ENCODE data around the gene RAB19. TPM values are rescaled to one million over a fixed set of nuclear protein-coding genes. Genes with fewer than 3 reads are reported as not detected.
"Not testable (repeated sequence)": the region's sequence is repeated elsewhere in the genome, so short reads cannot be mapped to it uniquely, and the experiment has no call there.

The RAB19 gene
- total RNA-seq, 1 experiment from 2014 or later: 10.8 TPM

DNA sequence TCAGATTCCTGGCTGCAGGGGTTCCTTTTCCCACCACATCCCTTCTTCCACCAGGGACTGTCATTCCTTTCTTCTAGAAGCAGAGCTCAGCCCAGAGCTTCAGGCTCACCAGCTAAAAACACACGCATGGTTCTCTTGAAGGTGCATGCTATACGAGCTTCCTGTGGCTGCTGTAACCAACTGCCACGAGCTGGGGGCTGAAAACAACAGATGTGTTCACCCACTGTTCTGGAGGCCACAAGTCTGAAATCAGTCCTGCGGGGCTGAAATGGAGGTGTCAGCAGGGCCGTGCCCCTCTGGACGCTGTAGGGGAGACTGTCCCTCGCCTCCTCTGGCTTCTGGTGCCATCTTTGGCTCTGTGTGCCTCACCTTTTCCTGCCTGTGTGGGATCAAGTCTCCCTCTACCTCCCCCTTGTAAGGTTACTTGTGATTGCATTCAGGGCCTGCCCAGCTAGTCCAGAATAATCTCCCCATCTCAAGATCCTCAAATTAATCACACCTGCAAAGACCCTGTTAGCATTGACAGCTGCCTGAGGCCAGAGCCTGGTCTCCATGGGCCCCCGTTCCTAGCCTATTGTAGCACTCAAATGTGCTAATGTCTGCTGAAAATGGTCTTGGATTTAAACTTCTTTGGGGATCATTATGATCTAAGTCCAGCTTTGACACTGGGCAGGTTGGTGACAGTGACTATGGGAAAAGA lies 13.7 kb downstream of the RAB19 start (continued):
- TF ChIP-seq, protein P1, sequence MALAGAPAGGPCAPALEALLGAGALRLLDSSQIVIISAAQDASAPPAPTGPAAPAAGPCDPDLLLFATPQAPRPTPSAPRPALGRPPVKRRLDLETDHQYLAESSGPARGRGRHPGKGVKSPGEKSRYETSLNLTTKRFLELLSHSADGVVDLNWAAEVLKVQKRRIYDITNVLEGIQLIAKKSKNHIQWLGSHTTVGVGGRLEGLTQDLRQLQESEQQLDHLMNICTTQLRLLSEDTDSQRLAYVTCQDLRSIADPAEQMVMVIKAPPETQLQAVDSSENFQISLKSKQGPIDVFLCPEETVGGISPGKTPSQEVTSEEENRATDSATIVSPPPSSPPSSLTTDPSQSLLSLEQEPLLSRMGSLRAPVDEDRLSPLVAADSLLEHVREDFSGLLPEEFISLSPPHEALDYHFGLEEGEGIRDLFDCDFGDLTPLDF (CRISPR knock-in tag; IDR thresholded peaks at IDR 0.05): no peak
- TF ChIP-seq NFATC4 (CRISPR knock-in tag; IDR thresholded peaks at IDR 0.05) (no peak), ESRRA (CRISPR knock-in tag; IDR thresholded peaks at IDR 0.05; ENCODE audit: borderline replicate concordance) (no peak), SP1 (CRISPR knock-in tag; conservative IDR thresholded peaks at IDR 0.05) (no peak), GABPB1 (CRISPR knock-in tag; IDR thresholded peaks at IDR 0.05) (no peak), TP53 (CRISPR knock-in tag; IDR thresholded peaks at IDR 0.05) (no peak), ATF3 (CRISPR knock-in tag; conservative IDR thresholded peaks at IDR 0.05) (no peak), MAX (CRISPR knock-in tag; IDR thresholded peaks at IDR 0.05) (no peak), TEAD1 (CRISPR knock-in tag; IDR thresholded peaks at IDR 0.05) (no peak), ELF4 (CRISPR knock-in tag; IDR thresholded peaks at IDR 0.05; ENCODE audit: low read depth) (no peak)
- TF ChIP-seq, protein P2, sequence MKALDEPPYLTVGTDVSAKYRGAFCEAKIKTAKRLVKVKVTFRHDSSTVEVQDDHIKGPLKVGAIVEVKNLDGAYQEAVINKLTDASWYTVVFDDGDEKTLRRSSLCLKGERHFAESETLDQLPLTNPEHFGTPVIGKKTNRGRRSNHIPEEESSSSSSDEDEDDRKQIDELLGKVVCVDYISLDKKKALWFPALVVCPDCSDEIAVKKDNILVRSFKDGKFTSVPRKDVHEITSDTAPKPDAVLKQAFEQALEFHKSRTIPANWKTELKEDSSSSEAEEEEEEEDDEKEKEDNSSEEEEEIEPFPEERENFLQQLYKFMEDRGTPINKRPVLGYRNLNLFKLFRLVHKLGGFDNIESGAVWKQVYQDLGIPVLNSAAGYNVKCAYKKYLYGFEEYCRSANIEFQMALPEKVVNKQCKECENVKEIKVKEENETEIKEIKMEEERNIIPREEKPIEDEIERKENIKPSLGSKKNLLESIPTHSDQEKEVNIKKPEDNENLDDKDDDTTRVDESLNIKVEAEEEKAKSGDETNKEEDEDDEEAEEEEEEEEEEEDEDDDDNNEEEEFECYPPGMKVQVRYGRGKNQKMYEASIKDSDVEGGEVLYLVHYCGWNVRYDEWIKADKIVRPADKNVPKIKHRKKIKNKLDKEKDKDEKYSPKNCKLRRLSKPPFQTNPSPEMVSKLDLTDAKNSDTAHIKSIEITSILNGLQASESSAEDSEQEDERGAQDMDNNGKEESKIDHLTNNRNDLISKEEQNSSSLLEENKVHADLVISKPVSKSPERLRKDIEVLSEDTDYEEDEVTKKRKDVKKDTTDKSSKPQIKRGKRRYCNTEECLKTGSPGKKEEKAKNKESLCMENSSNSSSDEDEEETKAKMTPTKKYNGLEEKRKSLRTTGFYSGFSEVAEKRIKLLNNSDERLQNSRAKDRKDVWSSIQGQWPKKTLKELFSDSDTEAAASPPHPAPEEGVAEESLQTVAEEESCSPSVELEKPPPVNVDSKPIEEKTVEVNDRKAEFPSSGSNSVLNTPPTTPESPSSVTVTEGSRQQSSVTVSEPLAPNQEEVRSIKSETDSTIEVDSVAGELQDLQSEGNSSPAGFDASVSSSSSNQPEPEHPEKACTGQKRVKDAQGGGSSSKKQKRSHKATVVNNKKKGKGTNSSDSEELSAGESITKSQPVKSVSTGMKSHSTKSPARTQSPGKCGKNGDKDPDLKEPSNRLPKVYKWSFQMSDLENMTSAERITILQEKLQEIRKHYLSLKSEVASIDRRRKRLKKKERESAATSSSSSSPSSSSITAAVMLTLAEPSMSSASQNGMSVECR (CRISPR knock-in tag; IDR thresholded peaks at IDR 0.05; ENCODE audit: borderline replicate concordance): no peak

DNA sequence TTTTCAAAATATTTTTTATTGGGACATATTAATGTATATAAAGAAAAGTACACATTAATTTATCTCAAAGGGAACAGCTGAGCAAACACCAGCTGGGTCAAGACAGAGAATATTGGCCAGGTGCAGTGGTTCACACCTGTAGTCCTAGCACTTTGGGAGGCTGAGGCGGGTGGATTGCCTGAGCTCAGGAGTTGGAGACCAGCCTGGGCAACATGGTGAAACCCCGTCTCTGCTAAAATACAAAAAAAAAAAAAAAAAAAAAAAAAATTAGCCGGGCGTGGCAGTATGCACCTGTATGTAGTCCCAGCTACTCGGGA lies 14.3 kb downstream of the RAB19 start:
- H3K27ac Mint-ChIP-seq; H3K9me3 Mint-ChIP-seq; POLR2A ChIA-PET; H3K4me1 Mint-ChIP-seq; H3K27me3 Mint-ChIP-seq (ENCODE audit: low read depth); H3K4me3 Mint-ChIP-seq; ATAC-seq; DNase-seq (ENCODE audit: low spot score): not testable (repeated sequence)
- H3K36me3 Mint-ChIP-seq: peaks cover 13% of the 10 kb centered on the region
- CTCF ChIA-PET: interaction anchor here (0.6 to 1.8 kb wide), 2 partner anchors 11 to 26 kb away, joined by 3 to 11 read pairs; no protein-coding TSS in a partner anchor

DNA sequence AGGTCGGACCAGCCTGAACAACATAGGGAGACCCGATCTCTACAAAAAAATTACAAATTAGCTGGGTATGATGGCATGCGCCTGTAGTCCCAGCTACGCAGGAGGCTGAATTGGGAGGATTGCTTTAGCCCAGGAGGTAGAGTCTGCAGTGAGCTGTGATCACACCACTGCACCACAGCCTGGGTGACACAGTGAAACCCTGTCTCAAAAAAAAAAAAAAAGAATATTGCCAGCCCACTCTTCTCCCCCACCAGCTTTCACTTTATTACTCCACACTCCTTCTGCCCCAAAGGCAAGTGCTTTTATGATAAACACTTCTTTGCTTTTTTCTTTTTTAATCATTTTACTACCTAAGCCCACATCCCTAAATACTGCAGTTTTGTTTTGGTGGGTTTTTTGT lies 14.8 kb downstream of the RAB19 start:
- H3K4me3 Mint-ChIP-seq: no peak overlapping the region
- ATAC-seq: no peak
- no peaks in the 10 kb centered on the region for H3K4me1 Mint-ChIP-seq
- TF ChIP-seq PREB (CRISPR knock-in tag; IDR thresholded peaks at IDR 0.05; ENCODE audit: borderline replicate concordance): no peak
- TF ChIP-seq JUN (CRISPR knock-in tag; IDR thresholded peaks at IDR 0.05): no peak
- no peak for TF ChIP-seq MAX (CRISPR knock-in tag; IDR thresholded peaks at IDR 0.05)
- TF ChIP-seq, protein P3, sequence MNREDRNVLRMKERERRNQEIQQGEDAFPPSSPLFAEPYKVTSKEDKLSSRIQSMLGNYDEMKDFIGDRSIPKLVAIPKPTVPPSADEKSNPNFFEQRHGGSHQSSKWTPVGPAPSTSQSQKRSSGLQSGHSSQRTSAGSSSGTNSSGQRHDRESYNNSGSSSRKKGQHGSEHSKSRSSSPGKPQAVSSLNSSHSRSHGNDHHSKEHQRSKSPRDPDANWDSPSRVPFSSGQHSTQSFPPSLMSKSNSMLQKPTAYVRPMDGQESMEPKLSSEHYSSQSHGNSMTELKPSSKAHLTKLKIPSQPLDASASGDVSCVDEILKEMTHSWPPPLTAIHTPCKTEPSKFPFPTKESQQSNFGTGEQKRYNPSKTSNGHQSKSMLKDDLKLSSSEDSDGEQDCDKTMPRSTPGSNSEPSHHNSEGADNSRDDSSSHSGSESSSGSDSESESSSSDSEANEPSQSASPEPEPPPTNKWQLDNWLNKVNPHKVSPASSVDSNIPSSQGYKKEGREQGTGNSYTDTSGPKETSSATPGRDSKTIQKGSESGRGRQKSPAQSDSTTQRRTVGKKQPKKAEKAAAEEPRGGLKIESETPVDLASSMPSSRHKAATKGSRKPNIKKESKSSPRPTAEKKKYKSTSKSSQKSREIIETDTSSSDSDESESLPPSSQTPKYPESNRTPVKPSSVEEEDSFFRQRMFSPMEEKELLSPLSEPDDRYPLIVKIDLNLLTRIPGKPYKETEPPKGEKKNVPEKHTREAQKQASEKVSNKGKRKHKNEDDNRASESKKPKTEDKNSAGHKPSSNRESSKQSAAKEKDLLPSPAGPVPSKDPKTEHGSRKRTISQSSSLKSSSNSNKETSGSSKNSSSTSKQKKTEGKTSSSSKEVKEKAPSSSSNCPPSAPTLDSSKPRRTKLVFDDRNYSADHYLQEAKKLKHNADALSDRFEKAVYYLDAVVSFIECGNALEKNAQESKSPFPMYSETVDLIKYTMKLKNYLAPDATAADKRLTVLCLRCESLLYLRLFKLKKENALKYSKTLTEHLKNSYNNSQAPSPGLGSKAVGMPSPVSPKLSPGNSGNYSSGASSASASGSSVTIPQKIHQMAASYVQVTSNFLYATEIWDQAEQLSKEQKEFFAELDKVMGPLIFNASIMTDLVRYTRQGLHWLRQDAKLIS (CRISPR knock-in tag; IDR thresholded peaks at IDR 0.05; ENCODE audit: borderline replicate concordance): no peak
- no peak for TF ChIP-seq RORB (CRISPR knock-in tag; IDR thresholded peaks at IDR 0.05)
- TF ChIP-seq ELF4 (CRISPR knock-in tag; IDR thresholded peaks at IDR 0.05; ENCODE audit: low read depth): no peak
- no peak for TF ChIP-seq IRF2 (CRISPR knock-in tag; IDR thresholded peaks at IDR 0.05; ENCODE audit: borderline replicate concordance, low read depth)
- TF ChIP-seq ATF2 (CRISPR knock-in tag; IDR thresholded peaks at IDR 0.05; ENCODE audit: borderline replicate concordance, low read depth): no peak

More for the DNA sequence above, 14.8 kb downstream of the RAB19 start:
- H3K9me3 Mint-ChIP-seq: no peaks in the 10 kb centered on the region
- H3K36me3 Mint-ChIP-seq: peaks cover 10% of the 10 kb centered on the region
- POLR2A ChIA-PET: no interaction called here
- CTCF ChIA-PET: interaction anchor here (0.6 to 1.8 kb wide), 2 partner anchors 12 to 25 kb away, joined by 3 to 11 read pairs; no protein-coding TSS in a partner anchor
- H3K27me3 Mint-ChIP-seq (ENCODE audit: low read depth): no peaks in the 10 kb centered on the region
- no peak for DNase-seq (ENCODE audit: low spot score)
- H3K27ac Mint-ChIP-seq: no peak overlapping the region
